BJ (cell line): ENCODE data around the gene ZMYND8. TPM values are rescaled to one million over a fixed set of nuclear protein-coding genes. Genes with fewer than 3 reads are reported as not detected.

Experiments used
- CTCF ChIA-PET: fragments of 350-600 bp; formaldehyde crosslinking; extraction: SDS; loops from one replicate; lab custom pipeline; 2021; ENCODE audit warnings: antibody characterized with exemption, inconsistent platforms; lab: Yijun Ruan, JAX
- POLR2A ChIA-PET: fragments of 300-600 bp; sonication (Branson Sonifier 250); formaldehyde crosslinking; extraction: SDS; loops from one replicate; lab custom pipeline; 2021; ENCODE audit warnings: antibody characterized with exemption; lab: Charles Lee
- DNase-seq: peaks from one replicate; pipeline ENCODE4 v3.0.0-alpha.2; 2011; ENCODE audit warnings: low read depth
- H3K27me3 ChIP-seq: 2 replicates; pipeline ENCODE4 v1.6.0; 2011; ENCODE audit warnings: low read length; ENCODE audit not compliant: control insufficient read depth, insufficient read depth
- H3K36me3 ChIP-seq: 2 replicates; pipeline ENCODE4 v1.5.1; 2011; ENCODE audit warnings: low read length; ENCODE audit not compliant: control insufficient read depth, insufficient read depth
- H3K4me3 ChIP-seq: 2 replicates; pipeline ENCODE4 v1.5.1; 2011; ENCODE audit warnings: low read depth, mild to moderate bottlenecking, control low read depth, low read length
- polyA plus RNA-seq: library from polyadenylated mRNA; depleted of rRNA; stranded (reverse); fragments of >200 nt; gene quantifications from 2 replicates; pipeline ENCODE4 v1.2.3, GENCODE V29; 2011
- TF ChIP-seq, protein P1 (sequence below): IDR thresholded peaks from 2 replicates; pipeline ENCODE4 v1.5.1; 2011; ENCODE audit warnings: low read depth, mild to moderate bottlenecking, control low read depth, inconsistent platforms, low read length, moderate library complexity; ENCODE audit not compliant: insufficient read depth

Gene ZMYND8
- polyA plus RNA-seq, 1 experiment, result 12.7 TPM

- POLR2A ChIA-PET, result no interaction called here
- DNase-seq, result no peak
- H3K36me3 ChIP-seq, result peaks cover 8% of the 10 kb centered on the region
- no peak overlapping the region for H3K4me3 ChIP-seq
- TF ChIP-seq, protein P1, sequence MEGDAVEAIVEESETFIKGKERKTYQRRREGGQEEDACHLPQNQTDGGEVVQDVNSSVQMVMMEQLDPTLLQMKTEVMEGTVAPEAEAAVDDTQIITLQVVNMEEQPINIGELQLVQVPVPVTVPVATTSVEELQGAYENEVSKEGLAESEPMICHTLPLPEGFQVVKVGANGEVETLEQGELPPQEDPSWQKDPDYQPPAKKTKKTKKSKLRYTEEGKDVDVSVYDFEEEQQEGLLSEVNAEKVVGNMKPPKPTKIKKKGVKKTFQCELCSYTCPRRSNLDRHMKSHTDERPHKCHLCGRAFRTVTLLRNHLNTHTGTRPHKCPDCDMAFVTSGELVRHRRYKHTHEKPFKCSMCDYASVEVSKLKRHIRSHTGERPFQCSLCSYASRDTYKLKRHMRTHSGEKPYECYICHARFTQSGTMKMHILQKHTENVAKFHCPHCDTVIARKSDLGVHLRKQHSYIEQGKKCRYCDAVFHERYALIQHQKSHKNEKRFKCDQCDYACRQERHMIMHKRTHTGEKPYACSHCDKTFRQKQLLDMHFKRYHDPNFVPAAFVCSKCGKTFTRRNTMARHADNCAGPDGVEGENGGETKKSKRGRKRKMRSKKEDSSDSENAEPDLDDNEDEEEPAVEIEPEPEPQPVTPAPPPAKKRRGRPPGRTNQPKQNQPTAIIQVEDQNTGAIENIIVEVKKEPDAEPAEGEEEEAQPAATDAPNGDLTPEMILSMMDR, result no peak
- CTCF ChIA-PET, result no interaction called here
- no peaks in the 10 kb centered on the region for H3K27me3 ChIP-seq
Observed at GRCh38 chr20:47300071-47300470, 56.4 kb downstream of the ZMYND8 start.

DNA sequence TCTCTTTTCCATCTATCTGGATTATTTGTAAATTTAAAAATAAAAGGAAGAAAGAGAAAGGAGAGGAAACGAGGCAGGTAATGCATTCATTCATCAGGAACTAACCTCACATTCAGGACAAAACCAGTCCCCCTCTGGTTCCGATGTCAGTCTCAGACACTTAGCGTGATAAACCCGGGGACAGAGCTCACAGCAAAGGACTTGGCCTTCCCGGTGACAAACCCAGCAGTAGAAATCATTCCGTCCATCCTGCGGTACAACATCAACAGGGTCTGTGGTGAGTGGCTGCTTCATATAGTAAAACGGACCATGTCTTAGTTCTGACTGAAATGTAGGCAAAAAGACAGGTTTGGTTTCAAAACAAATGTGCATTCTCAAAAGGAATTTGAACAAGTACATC, 57.9 kb downstream of the ZMYND8 start:
- H3K4me3 ChIP-seq, result no peak overlapping the region
- TF ChIP-seq, protein P1, result no peak
- ChIA-PET CTCF (interaction anchor here (0.6 to 1.5 kb wide), 2 partner anchors 34 to 85 kb away, joined by 3 to 5 read pairs; no protein-coding TSS in a partner anchor), POLR2A (no interaction called here)
- peaks cover 12% of the 10 kb centered on the region for H3K36me3 ChIP-seq
- H3K27me3 ChIP-seq, result no peaks in the 10 kb centered on the region
- no peak for DNase-seq

- Histone ChIP-seq H3K4me3 (no peak overlapping the region), H3K36me3 (peaks cover 14% of the 10 kb centered on the region), H3K27me3 (no peaks in the 10 kb centered on the region)
- no peak for DNase-seq
- ChIA-PET POLR2A (no interaction called here), CTCF (interaction anchor here (0.6 to 1.2 kb wide), 3 partner anchors 15 to 86 kb away, joined by 4 to 5 read pairs (median 5); no protein-coding TSS in a partner anchor)
- TF ChIP-seq, protein P1, result no peak
Observed at GRCh38 chr20:47297746-47298145, 58.8 kb downstream of the ZMYND8 start.

- H3K4me3 ChIP-seq, result no peak overlapping the region
- TF ChIP-seq, protein P1, result no peak
- no peaks in the 10 kb centered on the region for H3K27me3 ChIP-seq
- DNase-seq, result no peak
- ChIA-PET POLR2A (no interaction called here), CTCF (interaction anchor here (0.6 to 1.2 kb wide), 5 partner anchors 10 to 87 kb away, joined by 3 to 5 read pairs (median 4); no protein-coding TSS in a partner anchor)
- peaks cover 14% of the 10 kb centered on the region for H3K36me3 ChIP-seq
Observed at GRCh38 chr20:47296950-47297349, 59.5 kb downstream of the ZMYND8 start.

- ChIA-PET POLR2A (no interaction called here), CTCF (interaction anchor here (1.2 to 1.6 kb wide), 2 partner anchors 16 to 21 kb away, joined by 4 read pairs; no protein-coding TSS in a partner anchor)
- peaks cover 19% of the 10 kb centered on the region for H3K36me3 ChIP-seq
- DNase-seq, result no peak
- H3K4me3 ChIP-seq, result no peak overlapping the region
- H3K27me3 ChIP-seq, result no peaks in the 10 kb centered on the region
- TF ChIP-seq, protein P1, result no peak
Observed at GRCh38 chr20:47295921-47296426, 60.5 kb downstream of the ZMYND8 start.
